Testis (tissue), 3 donors: ENCODE data around the gene HRC. TPM values are rescaled to one million over a fixed set of nuclear protein-coding genes. Genes with fewer than 3 reads are reported as not detected.
"Not testable (repeated sequence)": the region's sequence is repeated elsewhere in the genome, so short reads cannot be mapped to it uniquely, and the experiment has no call there.

ENCODE experiments used
- DNase-seq: peaks from one replicate; pipeline ENCODE4 v3.0.0-alpha.2; 2019
- H3K27ac ChIP-seq, 2 donors: fragments of 200-600 bp; sonication (generic); one replicate each; pipeline ENCODE4 v1.5.1; 2019
- H3K27me3 ChIP-seq: fragments of 200-600 bp; sonication (generic); one replicate; pipeline ENCODE4 v1.5.1; 2019
- H3K36me3 ChIP-seq: fragments of 200-600 bp; sonication (generic); one replicate; pipeline ENCODE4 v1.5.1; 2017; ENCODE audit warnings: low read depth; ENCODE audit errors: missing control alignments
- H3K4me1 ChIP-seq: fragments of 200-600 bp; sonication (generic); one replicate; pipeline ENCODE4 v1.5.1; 2019
- H3K4me3 ChIP-seq, 2 donors: fragments of 200-600 bp; sonication (generic); one replicate each; pipeline ENCODE4 v1.5.1; 2017 to 2019
- H3K9me3 ChIP-seq: fragments of 200-600 bp; sonication (generic); one replicate; pipeline ENCODE4 v1.5.1; 2017
- CTCF ChIP-seq, 3 experiments: fragments of 450-650 bp in 2 of 3; fragments of 200-600 bp in 1 of 3; sonication (generic) in 1 of 3; IDR thresholded peaks; one replicate each; pipeline ENCODE4 v1.5.1; 2016 to 2019; ENCODE audit warnings: antibody characterized with exemption in 3 of 3, mild to moderate bottlenecking in 2 of 3, moderate library complexity in 1 of 3
- POLR2A ChIP-seq: fragments of 450-650 bp; IDR thresholded peaks from one replicate; pipeline ENCODE4 v1.6.1; 2017; ENCODE audit warnings: antibody characterized with exemption, mild to moderate bottlenecking, moderate library complexity
- WGBS, 2 donors: methylation state at CpG; one replicate each; pipeline ENCODE4 v1.1.5; 2018; 5-methylcytosine and 5-hydroxymethylcytosine counted together
- intact Hi-C: fragments of 100-400 bp; cut with DNase I; formaldehyde crosslinking; loops from one replicate; pipeline ENCODE4 v1.15.1; 2023; ENCODE audit warnings: low total_unique reads
- polyA plus RNA-seq: library from polyadenylated mRNA; stranded (reverse); fragments of 350-450 nt; fragmentation: Illumina TruSeq; extraction: RNeasy Lipid Tissue Mini Kit (QIAGEN cat#74804); gene quantifications from one replicate; pipeline ENCODE4 v1.2.3, GENCODE V29; 2014; ENCODE audit warnings: low read depth, low replicate concordance; ENCODE audit not compliant: insufficient read depth
- total RNA-seq, 2 donors: library from RNA; depleted of rRNA; stranded (reverse); fragments of >200 nt; gene quantifications; one replicate each; pipeline ENCODE4 v1.2.3, GENCODE V29; 2016

The HRC gene
- total and polyA plus RNA-seq, 3 donors from 2014 or later = 1.8 to 5.4 (median 4.1) TPM

- intact Hi-C loops = loop anchor here (10.0 kb wide), 1 partner anchor 53 kb away; no protein-coding TSS in a partner anchor
- Histone ChIP-seq H3K4me3 (peak overlapping the region in 1 of 2 donors; percentile 72), H3K27me3 (no peaks in the 10 kb centered on the region), H3K27ac (peak overlapping the region in 1 of 2 donors; percentile 84), H3K36me3 (no peaks in the 10 kb centered on the region), H3K9me3 (no peaks in the 10 kb centered on the region), H3K4me1 (peaks cover 22% of the 10 kb centered on the region)
- WGBS, 2 donors = 38 to 67% methylated on average over 6 to 11 of the region's 11 CpGs
- no peak for DNase-seq
- TF ChIP-seq POLR2A (no peak), CTCF (IDR thresholded peaks at IDR 0.05) (no peak)
These were observed 7.0 kb downstream of the HRC start for GRCh38 chr19:49148044-49148682.

GRCh38 chr19:49146408-49146770 lies 8.8 kb downstream of the HRC start:
- DNase-seq, H3K27me3 ChIP-seq, H3K36me3 ChIP-seq, H3K27ac ChIP-seq, H3K9me3 ChIP-seq, H3K4me3 ChIP-seq: not testable (repeated sequence)
- intact Hi-C loops = loop anchor here (10.0 kb wide), 1 partner anchor 52 kb away; no protein-coding TSS in a partner anchor
- WGBS, 2 donors = 36 to 51% methylated on average over 5 to 7 of the region's 7 CpGs
- H3K4me1 ChIP-seq = peaks cover 17% of the 10 kb centered on the region

- 7 to 12% methylated on average over 14 to 30 of the region's 30 CpGs for WGBS, 2 donors
- DNase-seq = peak; percentile 86
- Histone ChIP-seq H3K36me3 (no peaks in the 10 kb centered on the region), H3K4me3 (peak overlapping the region; percentile 3 to 18), H3K27me3 (no peaks in the 10 kb centered on the region), H3K4me1 (peaks cover 17% of the 10 kb centered on the region), H3K9me3 (no peaks in the 10 kb centered on the region), H3K27ac (no peak overlapping the region)
- no peak for TF ChIP-seq POLR2A
- TF ChIP-seq CTCF (IDR thresholded peaks at IDR 0.05) = peak; percentile 42 to 85 (median 77)
- intact Hi-C loops = loop anchor here (10.0 kb wide), 1 partner anchor 51 kb away; no protein-coding TSS in a partner anchor
These were observed 9.4 kb downstream of the HRC start for GRCh38 chr19:49145573-49146407.

GRCh38 chr19:49142866-49143335 lies 12.3 kb downstream of the HRC start:
- TF ChIP-seq POLR2A (no peak), CTCF (IDR thresholded peaks at IDR 0.05) (no peak)

GRCh38 chr19:49141352-49141751 lies 13.8 kb downstream of the HRC start:
- Histone ChIP-seq H3K36me3 (no peaks in the 10 kb centered on the region), H3K27ac (no peak overlapping the region), H3K4me3 (no peak overlapping the region), H3K9me3 (no peaks in the 10 kb centered on the region), H3K4me1 (peaks cover 9% of the 10 kb centered on the region), H3K27me3 (no peaks in the 10 kb centered on the region)
- DNase-seq = no peak
- intact Hi-C loops = loop anchor here (10.0 kb wide), 1 partner anchor 47 kb away; no protein-coding TSS in a partner anchor
- TF ChIP-seq CTCF (IDR thresholded peaks at IDR 0.05) (no peak), POLR2A (no peak)
- WGBS, 2 donors = 71 to 83% methylated on average over 6 of the region's 6 CpGs

More at GRCh38 chr19:49142866-49143335, 12.3 kb downstream of the HRC start:
- Histone ChIP-seq H3K27me3 (no peaks in the 10 kb centered on the region), H3K36me3 (no peaks in the 10 kb centered on the region), H3K27ac (no peak overlapping the region), H3K4me3 (peak overlapping the region; percentile 31 to 41), H3K9me3 (no peaks in the 10 kb centered on the region), H3K4me1 (peaks cover 9% of the 10 kb centered on the region)
- WGBS, 2 donors = 2% methylated on average over 21 of the region's 21 CpGs
- peak; percentile 94 for DNase-seq
- intact Hi-C loops = loop anchor here (10.0 kb wide), 1 partner anchor 48 kb away; no protein-coding TSS in a partner anchor
